Measurements from ENCODE around the gene TMEM135.

GRCh38 chr11:87295237-87295636, 257.5 kb downstream of the TMEM135 start:
- TF ChIP-seq CTCF (IDR thresholded peaks at IDR 0.05; ENCODE audit: insufficient read depth, low read length, poor library complexity, severe bottlenecking) (no peak), EZH2phosphoT487 (conservative IDR thresholded peaks at IDR 0.05; ENCODE audit: low read length) (no peak)
